ENCODE measurements around the gene ACTN1. TPM values are rescaled to one million over a fixed set of nuclear protein-coding genes. Genes with fewer than 3 reads are reported as not detected.

Gene ACTN1
- total and polyA plus RNA-seq, 2 experiments from 2014 or later, result 88.0 to 163 TPM

DNA sequence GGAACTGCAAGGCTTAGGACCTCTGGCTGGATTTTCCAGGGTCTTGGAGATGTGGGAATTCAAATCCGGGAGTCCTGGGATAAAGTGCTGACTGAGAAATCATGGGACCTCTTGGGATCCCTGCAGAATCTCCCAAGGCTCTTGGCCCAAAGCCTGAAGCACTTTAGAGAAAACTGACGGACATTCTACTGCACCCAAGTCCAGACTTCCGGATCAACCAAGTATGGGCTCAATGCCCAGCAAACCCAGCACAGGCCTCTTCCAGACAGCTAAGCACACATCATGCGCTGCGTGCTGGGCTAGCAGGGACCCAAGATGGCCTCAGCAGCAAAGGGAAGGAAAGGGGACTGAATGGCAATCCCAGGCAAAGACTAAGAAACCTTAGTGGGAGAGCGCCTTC, 85.0 kb downstream of the ACTN1 start:
- Histone ChIP-seq H3K27me3 (no peaks in the 10 kb centered on the region), H3K36me3 (replicated peaks; ENCODE audit: insufficient read depth, low read depth) (no peaks in the 10 kb centered on the region), H3K4me1 (ENCODE audit: insufficient read depth) (no peaks in the 10 kb centered on the region), H4K20me1 (ENCODE audit: insufficient read depth, poor library complexity, severe bottlenecking) (no peaks in the 10 kb centered on the region), H3K9me3 (ENCODE audit: low read depth) (no peaks in the 10 kb centered on the region), H3K4me2 (no peak overlapping the region), H3K27ac (no peak overlapping the region), H3K9me2 (replicated peaks; ENCODE audit: insufficient read depth) (no peaks in the 10 kb centered on the region), H3K4me3 (no peak overlapping the region), H2AFZ (no peak overlapping the region), H3K79me2 (no peaks in the 10 kb centered on the region)
- TF ChIP-seq EZH2phosphoT487 (IDR thresholded peaks at IDR 0.05; ENCODE audit: low read depth, severe bottlenecking, unreplicated experiment) (no peak), CTCF (IDR thresholded peaks at IDR 0.05; ENCODE audit: poor library complexity) (no peak), EZH2 (IDR thresholded peaks at IDR 0.05; ENCODE audit: borderline replicate concordance) (no peak)
- no peak for DNase-seq (ENCODE audit: low spot score)
- 93% methylated on average over 6 of the region's 6 CpGs for WGBS (ENCODE audit: low lambda C conversion rate, missing lambda C conversion rate)

GRCh38 chr14:68893566-68893965, 85.5 kb downstream of the ACTN1 start:
- TF ChIP-seq CTCF (IDR thresholded peaks at IDR 0.05; ENCODE audit: poor library complexity) (no peak), EZH2phosphoT487 (IDR thresholded peaks at IDR 0.05; ENCODE audit: low read depth, severe bottlenecking, unreplicated experiment) (no peak), EZH2 (IDR thresholded peaks at IDR 0.05; ENCODE audit: borderline replicate concordance) (no peak)
- Histone ChIP-seq H3K9me3 (ENCODE audit: low read depth) (no peaks in the 10 kb centered on the region), H3K27ac (no peak overlapping the region), H3K27me3 (no peaks in the 10 kb centered on the region), H4K20me1 (ENCODE audit: insufficient read depth, poor library complexity, severe bottlenecking) (no peaks in the 10 kb centered on the region), H3K79me2 (no peaks in the 10 kb centered on the region), H3K36me3 (replicated peaks; ENCODE audit: insufficient read depth, low read depth) (no peaks in the 10 kb centered on the region), H3K4me3 (no peak overlapping the region), H2AFZ (no peak overlapping the region), H3K4me2 (no peak overlapping the region), H3K9me2 (replicated peaks; ENCODE audit: insufficient read depth) (no peaks in the 10 kb centered on the region), H3K4me1 (ENCODE audit: insufficient read depth) (no peaks in the 10 kb centered on the region)
- 96% methylated on average over 8 of the region's 8 CpGs for WGBS (ENCODE audit: low lambda C conversion rate, missing lambda C conversion rate)
- no peak for DNase-seq (ENCODE audit: low spot score)

DNA sequence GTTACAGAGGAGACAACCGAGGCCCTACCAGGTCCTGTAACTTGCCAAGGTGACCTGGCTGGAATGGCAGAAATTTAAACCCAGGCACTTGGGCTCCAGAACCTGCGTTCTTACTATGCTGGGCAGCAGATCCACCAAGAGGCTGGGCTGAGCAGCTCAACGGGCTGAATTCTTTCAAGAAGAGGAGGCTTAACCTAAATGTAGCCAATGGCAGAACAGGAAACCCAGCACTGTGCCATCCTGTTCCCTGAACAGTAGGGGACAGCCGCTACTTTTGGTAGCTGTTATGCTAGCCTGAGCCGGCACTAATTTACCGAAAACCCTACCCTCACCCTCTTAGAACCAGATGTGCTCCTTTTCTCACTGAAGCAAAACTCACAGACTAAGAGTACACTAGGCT, 86.1 kb downstream of the ACTN1 start:
- 94% methylated on average over 6 of the region's 6 CpGs for WGBS (ENCODE audit: low lambda C conversion rate, missing lambda C conversion rate)

More for the DNA sequence above, 86.1 kb downstream of the ACTN1 start:
- Histone ChIP-seq H3K27ac (no peak overlapping the region), H3K9me3 (ENCODE audit: low read depth) (no peaks in the 10 kb centered on the region), H2AFZ (no peak overlapping the region), H3K27me3 (no peaks in the 10 kb centered on the region), H3K36me3 (replicated peaks; ENCODE audit: insufficient read depth, low read depth) (no peaks in the 10 kb centered on the region), H3K4me3 (no peak overlapping the region), H3K79me2 (no peaks in the 10 kb centered on the region), H3K4me1 (ENCODE audit: insufficient read depth) (no peaks in the 10 kb centered on the region), H4K20me1 (ENCODE audit: insufficient read depth, poor library complexity, severe bottlenecking) (no peaks in the 10 kb centered on the region), H3K4me2 (no peak overlapping the region), H3K9me2 (replicated peaks; ENCODE audit: insufficient read depth) (no peaks in the 10 kb centered on the region)
- DNase-seq (ENCODE audit: low spot score), result no peak
- TF ChIP-seq CTCF (IDR thresholded peaks at IDR 0.05; ENCODE audit: poor library complexity), result no peak
- no peak for TF ChIP-seq EZH2 (IDR thresholded peaks at IDR 0.05; ENCODE audit: borderline replicate concordance)
- no peak for TF ChIP-seq EZH2phosphoT487 (IDR thresholded peaks at IDR 0.05; ENCODE audit: low read depth, severe bottlenecking, unreplicated experiment)

All from hepatocyte (in vitro differentiated cells).